Left forelimb (tissue), 1 donor: ENCODE results near the gene XXYLT1.

Experiments used
- DNase-seq: peaks from one replicate; pipeline ENCODE4 v3.0.0-alpha.2; 2018; ENCODE audit warnings: low spot score

XXYLT1 gene

GRCh38 chr3:195131176-195131575, 139.8 kb downstream of the XXYLT1 start:
- DNase-seq, result no peak

GRCh38 chr3:195129644-195130492, 141.1 kb downstream of the XXYLT1 start:
- DNase-seq, result no peak

GRCh38 chr3:195129072-195129643, 141.8 kb downstream of the XXYLT1 start:
- no peak for DNase-seq

GRCh38 chr3:195128255-195129071, 142.5 kb downstream of the XXYLT1 start:
- no peak for DNase-seq

- no peak for DNase-seq
These were observed 144.8 kb downstream of the XXYLT1 start for GRCh38 chr3:195126056-195126605.

GRCh38 chr3:195125646-195126045, 145.3 kb downstream of the XXYLT1 start:
- DNase-seq, result no peak

- no peak for DNase-seq
These were observed 146.5 kb downstream of the XXYLT1 start for GRCh38 chr3:195124378-195124992.

GRCh38 chr3:195123281-195123691, 147.7 kb downstream of the XXYLT1 start:
- no peak for DNase-seq

- DNase-seq, result no peak
These were observed 148.7 kb downstream of the XXYLT1 start for GRCh38 chr3:195122261-195122660.

GRCh38 chr3:195120267-195120601, 150.7 kb downstream of the XXYLT1 start:
- DNase-seq, result no peak

- DNase-seq, result no peak
These were observed 151.3 kb downstream of the XXYLT1 start for GRCh38 chr3:195119461-195120266.

GRCh38 chr3:195118671-195119070, 152.3 kb downstream of the XXYLT1 start:
- no peak for DNase-seq

GRCh38 chr3:195117978-195118581, 152.9 kb downstream of the XXYLT1 start:
- no peak for DNase-seq

- no peak for DNase-seq
These were observed 154.4 kb downstream of the XXYLT1 start for GRCh38 chr3:195116407-195117185.

GRCh38 chr3:195115600-195116406, 155.2 kb downstream of the XXYLT1 start:
- no peak for DNase-seq

GRCh38 chr3:195114786-195115599, 156.0 kb downstream of the XXYLT1 start:
- no peak for DNase-seq

- no peak for DNase-seq
These were observed 157.2 kb downstream of the XXYLT1 start for GRCh38 chr3:195113536-195114425.
